NT2/D1 (cell line): ENCODE measurements around the gene CYREN.

Experiments
- SUZ12 ChIP-seq: IDR thresholded peaks from 2 replicates; pipeline ENCODE4 v1.6.1; 2011; ENCODE audit not compliant: insufficient read length, insufficient read depth; ENCODE audit errors: extremely low read depth
- YY1 ChIP-seq: IDR thresholded peaks from 2 replicates; pipeline ENCODE4 v1.6.1; 2011; ENCODE audit not compliant: insufficient read length, insufficient read depth
- ZNF274 ChIP-seq: IDR thresholded peaks from 2 replicates; pipeline ENCODE4 v1.6.1; 2011; ENCODE audit warnings: mild to moderate bottlenecking, low read depth, low read length

DNA sequence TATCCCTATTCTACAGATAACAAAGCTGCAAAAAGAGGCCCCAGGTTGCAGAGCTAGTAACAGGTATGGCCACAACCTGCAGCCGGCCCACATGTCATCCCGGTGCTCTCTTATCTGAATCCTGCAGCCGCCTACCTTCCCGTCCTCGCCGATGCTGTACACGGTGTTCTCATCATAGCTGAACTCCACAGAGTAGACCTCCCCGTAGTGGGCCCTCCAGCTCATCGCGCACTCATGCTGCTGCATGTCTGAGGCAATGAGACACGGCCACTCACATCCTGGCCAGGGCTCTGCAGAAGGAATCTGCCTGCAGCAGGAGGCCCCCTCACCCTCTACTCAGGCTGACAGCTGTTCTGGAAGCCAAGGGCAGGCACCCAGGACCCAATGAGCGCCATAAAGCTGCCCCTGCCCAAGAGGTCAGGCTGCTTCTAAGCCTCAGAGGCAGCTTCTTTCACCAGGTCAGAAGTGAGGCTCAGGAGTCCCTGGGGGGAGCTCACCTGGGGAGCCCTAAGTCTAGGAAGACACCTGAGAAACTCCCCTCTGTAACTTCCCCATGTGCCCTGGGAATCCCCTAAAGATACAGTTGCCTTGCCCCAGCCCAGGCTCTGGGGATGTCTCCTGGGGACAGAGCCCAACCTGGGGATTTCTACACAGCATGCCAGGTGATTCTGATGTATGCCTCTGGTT is 17.9 kb upstream of the CYREN start:
- TF ChIP-seq YY1, result no peak
- TF ChIP-seq SUZ12, result no peak
- no peak for TF ChIP-seq ZNF274
